ENCODE results near the gene PACS2.
"Not testable (repeated sequence)": the region's sequence is repeated elsewhere in the genome, so short reads cannot be mapped to it uniquely, and the experiment has no call there.

Gene PACS2

DNA sequence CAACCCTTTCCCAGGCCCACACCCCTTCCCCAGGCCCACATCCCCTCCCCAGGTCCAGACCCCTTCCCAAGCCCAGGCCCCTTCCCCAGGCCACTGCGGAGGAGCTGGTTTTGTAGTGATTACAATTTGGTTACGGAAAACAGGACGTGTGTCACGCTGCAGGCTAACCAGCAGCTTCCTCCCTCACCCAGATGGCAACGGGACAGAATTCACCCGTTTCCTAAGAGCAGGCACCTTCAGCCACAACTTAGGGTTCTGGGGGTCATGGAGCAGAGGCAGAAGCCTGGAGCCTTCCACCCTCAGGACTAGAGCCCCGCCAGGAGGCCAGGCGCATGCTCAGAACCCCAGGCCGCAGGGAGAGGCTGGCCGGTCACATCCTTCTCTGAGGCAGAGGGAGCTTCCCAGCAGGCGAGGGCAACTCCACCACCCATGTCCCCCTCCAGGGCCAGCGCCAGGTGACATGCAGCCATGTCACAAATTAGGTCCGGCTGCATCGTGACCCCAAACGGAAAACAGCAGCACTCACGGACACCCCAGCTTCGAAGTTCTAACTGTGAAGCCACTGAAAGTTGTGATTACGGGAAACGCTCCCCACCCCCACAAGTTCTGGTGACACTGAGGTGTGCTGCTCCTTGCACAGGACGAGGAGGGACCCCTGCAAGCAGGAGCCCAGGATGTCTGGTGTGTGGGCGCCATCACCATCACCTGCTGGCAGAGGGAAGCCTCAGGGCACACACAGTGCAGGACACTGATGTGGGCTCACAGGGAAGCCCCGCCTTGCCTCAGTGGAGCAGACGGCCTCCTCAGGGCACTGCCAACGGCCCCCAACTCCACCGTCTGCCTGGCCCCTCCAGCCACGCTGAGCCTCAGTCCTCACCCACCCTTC, 21.5 kb upstream of the PACS2 start:
- Histone ChIP-seq H3K9me3 (replicated peaks in 1 of 11) (no peaks in the 10 kb centered on the region), H3K4me1 (peaks cover 57 to 93% (median 88%) of the 10 kb centered on the region in 10 experiments), H4K20me1 (peaks cover 45 to 100% (median 73%) of the 10 kb centered on the region in 11 experiments; a peak in 20 of 22 replicates), H3K27ac (peak overlapping the region in 10 of 11 experiments; percentile 48 to 87 (median 81); a peak in 20 of 22 replicates), H3K4me2 (peak overlapping the region; percentile 91 to 100 (median 97)), H3K36me3 (peaks cover 0 to 6% (median 0%) of the 10 kb centered on the region in 11 experiments; a peak in 2 of 22 replicates), H3K4me3 (peak overlapping the region; percentile 3 to 53 (median 42); a peak in 17 of 20 replicates), H3K9ac (peak overlapping the region; percentile 42 to 80 (median 70); a peak in 21 of 22 replicates), H3K27me3 (no peaks in the 10 kb centered on the region)
- TF ChIP-seq Cebpa-rat (IDR thresholded peaks at IDR 0.05), result no peak

GRCh38 chr14:105294142-105294597, 20.4 kb upstream of the PACS2 start:
- Histone ChIP-seq H3K9ac (peak overlapping the region; percentile 42 to 80 (median 70); a peak in 21 of 22 replicates), H3K4me3 (peak overlapping the region in 8 of 10 experiments; percentile 34 to 53 (median 46); a peak in 14 of 20 replicates), H3K4me2 (peak overlapping the region; percentile 91 to 100 (median 97)), H3K4me1 (peaks cover 67 to 94% (median 87%) of the 10 kb centered on the region in 10 experiments), H3K27ac (peak overlapping the region in 10 of 11 experiments; percentile 48 to 87 (median 81); a peak in 21 of 22 replicates), H3K36me3 (peaks cover 0 to 6% (median 0%) of the 10 kb centered on the region in 11 experiments; a peak in 2 of 22 replicates), H3K27me3 (no peaks in the 10 kb centered on the region), H3K9me3 (replicated peaks in 1 of 11) (peaks cover 0 to under 1% (median 0%) of the 10 kb centered on the region in 11 experiments; a peak in 3 of 22 replicates), H4K20me1 (peaks cover 45 to 100% (median 74%) of the 10 kb centered on the region in 11 experiments; a peak in 20 of 22 replicates)
- TF ChIP-seq Cebpa-rat (IDR thresholded peaks at IDR 0.05), result no peak

DNA sequence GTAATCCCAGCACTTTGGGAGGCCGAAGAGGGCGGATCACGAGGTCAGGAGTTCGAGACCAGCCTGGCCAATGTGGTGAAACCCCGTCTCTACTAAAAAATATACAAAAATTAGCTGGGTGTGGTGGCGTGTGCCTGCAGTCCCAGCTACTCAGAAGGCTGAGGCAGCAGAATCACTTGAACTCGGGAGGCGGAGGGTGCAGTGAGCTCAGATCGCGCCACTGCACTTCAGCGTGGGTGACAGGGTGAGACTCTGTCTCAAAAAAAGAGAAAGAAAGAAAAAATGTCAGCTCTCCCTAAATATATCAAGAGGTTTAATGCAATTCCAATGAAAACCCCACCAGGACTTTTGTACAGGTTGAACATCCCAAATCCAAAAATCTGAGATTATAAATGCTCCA, 17.2 kb upstream of the PACS2 start:
- H3K9me3 ChIP-seq (replicated peaks in 1 of 11); H3K36me3 ChIP-seq; H3K27ac ChIP-seq; H3K9ac ChIP-seq; H3K27me3 ChIP-seq; H3K4me3 ChIP-seq: not testable (repeated sequence)
- Histone ChIP-seq H3K4me1 (peaks cover 62 to 79% (median 73%) of the 10 kb centered on the region in 10 experiments), H4K20me1 (peaks cover 36 to 82% (median 58%) of the 10 kb centered on the region in 11 experiments; a peak in 20 of 22 replicates), H3K4me2 (peak overlapping the region in 2 of 11 experiments; percentile 5 to 19; a peak in 1 of 22 replicates)

- peak overlapping the region; percentile 88 to 99 (median 94) for H3K4me2 ChIP-seq
- H3K9me3 ChIP-seq (replicated peaks in 1 of 11), result peaks cover 0 to 6% (median 0%) of the 10 kb centered on the region in 11 experiments; a peak in 4 of 22 replicates
- H3K4me1 ChIP-seq, result peaks cover 42 to 68% (median 53%) of the 10 kb centered on the region in 10 experiments
- peaks cover 0 to 6% (median 0%) of the 10 kb centered on the region in 11 experiments; a peak in 2 of 22 replicates for H3K36me3 ChIP-seq
- H4K20me1 ChIP-seq, result peaks cover 15 to 56% (median 32%) of the 10 kb centered on the region in 11 experiments; a peak in 20 of 22 replicates
- peak overlapping the region; percentile 87 to 97 (median 95) for H3K9ac ChIP-seq
- no peaks in the 10 kb centered on the region for H3K27me3 ChIP-seq
- peak overlapping the region; percentile 70 to 94 (median 88) for H3K4me3 ChIP-seq
- no peak for TF ChIP-seq Cebpa-rat (IDR thresholded peaks at IDR 0.05)
- H3K27ac ChIP-seq, result peak overlapping the region; percentile 84 to 96 (median 92)
Observed at GRCh38 chr14:105299654-105300541, 14.7 kb upstream of the PACS2 start.

- Histone ChIP-seq H3K36me3 (peaks cover 0 to 6% (median 0%) of the 10 kb centered on the region in 11 experiments; a peak in 2 of 22 replicates), H3K4me3 (peak within 1 kb of the TSS; percentile 70 to 94 (median 88)), H3K4me1 (peaks cover 42 to 68% (median 53%) of the 10 kb centered on the region in 10 experiments), H3K27ac (peak within 1 kb of the TSS; percentile 84 to 96 (median 92)), H3K9me3 (replicated peaks in 1 of 11) (peaks cover 0 to 6% (median 0%) of the 10 kb centered on the region in 11 experiments; a peak in 4 of 22 replicates), H3K4me2 (peak within 1 kb of the TSS; percentile 88 to 99 (median 94)), H4K20me1 (peaks cover 8 to 48% (median 25%) of the 10 kb centered on the region in 11 experiments; a peak in 19 of 22 replicates), H3K9ac (peak within 1 kb of the TSS; percentile 87 to 97 (median 95)), H3K27me3 (no peaks in the 10 kb centered on the region)
- no peak for TF ChIP-seq Cebpa-rat (IDR thresholded peaks at IDR 0.05)
Observed at GRCh38 chr14:105300542-105301102, 13.9 kb upstream of the PACS2 start, which contains the start of gene BRF1. Gene BRF1 (minus strand): TSS chr14:105301001. CDS start chr14:105300629, 372 bp downstream.

DNA sequence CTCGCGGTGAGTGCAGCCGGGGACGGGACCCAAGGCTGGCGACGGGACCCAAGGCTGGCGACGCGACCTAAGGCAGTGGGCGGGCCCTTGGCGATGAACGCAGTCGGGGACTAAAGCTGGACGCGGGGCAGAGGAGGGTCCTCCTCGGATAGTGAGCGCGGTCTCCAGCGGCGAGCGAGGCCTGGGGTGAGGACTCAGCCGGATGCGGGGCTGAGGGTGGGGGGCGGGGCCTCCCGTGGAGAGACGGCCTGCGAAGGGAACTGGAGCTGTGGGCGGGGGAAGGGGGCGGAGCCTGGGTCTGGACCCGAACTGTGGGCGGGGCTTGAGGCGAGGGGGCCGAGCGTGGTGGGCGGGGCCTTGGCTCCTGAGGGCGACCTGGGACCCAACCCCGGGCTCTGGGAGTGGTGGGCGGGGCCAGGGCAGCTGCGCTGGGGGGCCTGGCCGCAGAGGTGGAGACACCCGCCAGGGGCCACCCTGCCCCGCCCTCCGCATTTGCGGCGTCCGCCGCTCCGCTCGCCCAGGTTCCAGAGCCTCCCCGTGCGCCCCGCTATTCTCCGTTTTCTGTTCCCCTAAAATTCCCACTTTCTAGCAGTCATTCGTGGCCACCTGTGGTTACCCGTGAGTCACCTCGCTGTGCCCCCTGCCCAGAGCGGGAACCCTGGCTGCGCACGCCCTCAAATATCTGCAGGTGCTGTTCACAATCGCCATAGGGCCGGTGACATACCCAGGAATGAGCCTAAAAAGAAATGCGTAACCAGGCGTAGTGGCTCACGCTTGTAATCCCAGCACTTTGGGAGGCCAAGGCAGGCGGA, 13.2 kb upstream of the PACS2 start:
- Histone ChIP-seq H3K27me3 (no peaks in the 10 kb centered on the region), H3K4me2 (peak overlapping the region; percentile 88 to 99 (median 94)), H3K4me3 (peak overlapping the region; percentile 70 to 94 (median 88)), H3K4me1 (peaks cover 45 to 65% (median 51%) of the 10 kb centered on the region in 10 experiments), H3K36me3 (peaks cover 0 to 6% (median 0%) of the 10 kb centered on the region in 11 experiments; a peak in 2 of 22 replicates), H3K9ac (peak overlapping the region; percentile 87 to 97 (median 95)), H4K20me1 (peaks cover 6 to 42% (median 18%) of the 10 kb centered on the region in 11 experiments; a peak in 14 of 22 replicates), H3K9me3 (replicated peaks in 1 of 11) (peaks cover 0 to 6% (median 0%) of the 10 kb centered on the region in 11 experiments; a peak in 4 of 22 replicates), H3K27ac (peak overlapping the region; percentile 84 to 96 (median 92))
- no peak for TF ChIP-seq Cebpa-rat (IDR thresholded peaks at IDR 0.05)

GRCh38 chr14:105301915-105302249, 12.7 kb upstream of the PACS2 start:
- not testable (repeated sequence) for H3K27ac ChIP-seq; H3K36me3 ChIP-seq; H3K27me3 ChIP-seq; H3K9me3 ChIP-seq (replicated peaks in 1 of 11)
- Histone ChIP-seq H3K4me2 (peak overlapping the region; percentile 85 to 99 (median 93)), H3K4me3 (peak overlapping the region; percentile 70 to 94 (median 88); a peak in 17 of 20 replicates), H4K20me1 (peaks cover 6 to 36% (median 17%) of the 10 kb centered on the region in 11 experiments; a peak in 14 of 22 replicates), H3K4me1 (peaks cover 39 to 64% (median 48%) of the 10 kb centered on the region in 10 experiments), H3K9ac (peak overlapping the region in 4 of 11 experiments; percentile 68 to 97 (median 90); a peak in 7 of 22 replicates)
